C4-2B (cell line): ENCODE results near the gene RBM26.

Source experiments
- CTCF ChIP-seq: fragments of 450-650 bp; conservative IDR thresholded peaks from 2 replicates; pipeline ENCODE4 v1.5.1; 2017; ENCODE audit warnings: mild to moderate bottlenecking
- ZFX ChIP-seq: fragments of 450-650 bp; IDR thresholded peaks from 2 replicates; pipeline ENCODE4 v1.6.1; 2017

GRCh38 chr13:79389026-79389425, 17.0 kb downstream of the RBM26 start:
- TF ChIP-seq CTCF (no peak), ZFX (no peak)
